GM12878 (cell line): Measurements from ENCODE around the gene DIPK1A. TPM values are rescaled to one million over a fixed set of nuclear protein-coding genes. Genes with fewer than 3 reads are reported as not detected.

Experiments
- CUX1 ChIP-seq: IDR thresholded peaks from 2 replicates; pipeline ENCODE4 v1.6.1; 2012; ENCODE audit warnings: improper control_type of control experiment, low read depth, low read length; ENCODE audit not compliant: insufficient replicate concordance
- EZH2 ChIP-seq: IDR thresholded peaks from 2 replicates; pipeline ENCODE4 v1.6.1; 2012; ENCODE audit warnings: low read depth, mild to moderate bottlenecking, control low read depth, inconsistent platforms, low read length, borderline replicate concordance; ENCODE audit not compliant: control insufficient read depth
- JUNB ChIP-seq: IDR thresholded peaks from 2 replicates; pipeline ENCODE4 v1.6.1; 2016; ENCODE audit warnings: antibody characterized with exemption, mild to moderate bottlenecking
- NFIC ChIP-seq: IDR thresholded peaks from 2 replicates; pipeline ENCODE4 v1.6.1; 2012; ENCODE audit warnings: low read depth, mild to moderate bottlenecking, inconsistent platforms, low read length, moderate library complexity
- PKNOX1 ChIP-seq: fragments of 450-650 bp; IDR thresholded peaks from 2 replicates; pipeline ENCODE4 v1.6.1; 2016; ENCODE audit warnings: mild to moderate bottlenecking
- polyA plus RNA-seq, 11 experiments: library from polyadenylated mRNA; depleted of rRNA in 4 of 11; unstranded in 6 of 11; stranded (reverse) in 5 of 11; fragments of >200 nt; fragmentation: Nextera tagmentation in 4 of 11; fragmentation: Illumina TruSeq in 1 of 11; extraction: Ambion mirVana in 4 of 11; extraction: Trizol in 1 of 11; gene quantifications; 1 replicate in 1 of 11; 2 replicates in 10 of 11; pipeline versions ENCODE4 v1.2.1 to v1.2.3, GENCODE V29; 2011 to 2016; ENCODE audit warnings: inconsistent platforms in 2 of 11, missing spikeins in 2 of 11, low read depth in 1 of 11
- total RNA-seq, 4 experiments: library from RNA; depleted of rRNA in 3 of 4; stranded (reverse); fragments of >200 nt in 3 of 4; fragmentation: Illumina TruSeq in 1 of 4; extraction: Trizol in 1 of 4; gene quantifications; 2 replicates each; pipeline versions ENCODE4 v1.2.1 to v1.2.3, GENCODE V29; 2013 to 2021

Gene DIPK1A
- total and polyA plus RNA-seq, 10 of the 15 experiments (the other 5 are each of a cell fraction or from before 2014, with no cell fraction given): 4.9 to 15.0 (median 9.7) TPM

- TF ChIP-seq CUX1 (no peak), NFIC (no peak), JUNB (no peak), PKNOX1 (no peak), EZH2 (no peak)
Measured at GRCh38 chr1:92913093-92913819, 48.0 kb downstream of the DIPK1A start (continued).
